Mesendoderm (in vitro differentiated cells): Measurements from ENCODE around the gene PHACTR1.
"Not testable (repeated sequence)": the region's sequence is repeated elsewhere in the genome, so short reads cannot be mapped to it uniquely, and the experiment has no call there.

ENCODE experiments used
- DNase-seq: peaks from one replicate; pipeline ENCODE4 v3.0.0; 2013
- H2AK5ac ChIP-seq: 2 replicates; pipeline ENCODE4 v1.6.1; 2013; ENCODE audit warnings: low read length, inconsistent platforms
- H2BK120ac ChIP-seq: 2 replicates; pipeline ENCODE4 v1.6.1; 2013; ENCODE audit warnings: low read depth, mild to moderate bottlenecking, low read length, moderate library complexity, mixed read lengths
- H2BK15ac ChIP-seq: replicated peaks from 2 replicates; pipeline ENCODE4 v1.6.1; 2013; ENCODE audit warnings: low read depth, mild to moderate bottlenecking, moderate library complexity
- H2BK5ac ChIP-seq: 2 replicates; pipeline ENCODE4 v1.6.1; 2013; ENCODE audit warnings: low read length, inconsistent platforms
- H3K18ac ChIP-seq: 2 replicates; pipeline ENCODE4 v1.6.1; 2013; ENCODE audit warnings: mild to moderate bottlenecking, low read length, mixed read lengths
- H3K23ac ChIP-seq: one replicate; pipeline ENCODE4 v1.6.1; 2013; ENCODE audit warnings: low read length
- H3K27ac ChIP-seq: 2 replicates; pipeline ENCODE4 v1.5.1; 2013; ENCODE audit warnings: low read depth, mild to moderate bottlenecking, inconsistent platforms, low read length, moderate library complexity
- H3K27me3 ChIP-seq: 2 replicates; pipeline ENCODE4 v1.6.1; 2013; ENCODE audit warnings: low read length, control low read depth, mild to moderate bottlenecking, inconsistent platforms; ENCODE audit not compliant: insufficient read depth, poor library complexity
- H3K36me3 ChIP-seq: 2 replicates; pipeline ENCODE4 v1.6.1; 2013; ENCODE audit warnings: low read length, inconsistent platforms; ENCODE audit not compliant: control insufficient read depth, insufficient read depth
- H3K4ac ChIP-seq: one replicate; pipeline ENCODE4 v1.6.1; 2013; ENCODE audit warnings: low read depth, mild to moderate bottlenecking, low read length, moderate library complexity
- H3K4me1 ChIP-seq: 2 replicates; pipeline ENCODE4 v1.6.1; 2013; ENCODE audit warnings: low read depth, low read length, inconsistent platforms; ENCODE audit not compliant: control insufficient read depth
- H3K4me2 ChIP-seq: 2 replicates; pipeline ENCODE4 v1.6.1; 2013; ENCODE audit warnings: low read length
- H3K4me3 ChIP-seq: 2 replicates; pipeline ENCODE4 v1.5.1; 2013; ENCODE audit warnings: mild to moderate bottlenecking, low read length
- H3K56ac ChIP-seq: one replicate; pipeline ENCODE4 v1.6.1; 2013; ENCODE audit warnings: low read length
- H3K79me1 ChIP-seq: 2 replicates; pipeline ENCODE4 v1.6.1; 2013; ENCODE audit warnings: low read length, inconsistent platforms
- H3K79me2 ChIP-seq: 2 replicates; pipeline ENCODE4 v1.6.1; 2013; ENCODE audit warnings: mild to moderate bottlenecking, low read length; ENCODE audit not compliant: control insufficient read depth, insufficient read depth
- H3K9ac ChIP-seq: 2 replicates; pipeline ENCODE4 v1.6.1; 2013; ENCODE audit warnings: low read length, inconsistent platforms
- H4K5ac ChIP-seq: one replicate; pipeline ENCODE4 v1.6.1; 2013; ENCODE audit warnings: low read length
- H4K8ac ChIP-seq: one replicate; pipeline ENCODE4 v1.6.1; 2013; ENCODE audit warnings: low read depth, mild to moderate bottlenecking, control low read depth, low read length, moderate library complexity
- WGBS: extraction: QIAGEN DNeasy Blood & Tissue Kit; methylation state at CpG from one replicate; pipeline ENCODE4 v1.1.7; 2013; ENCODE audit warnings: low lambda C conversion rate, missing lambda C conversion rate; ENCODE audit not compliant: insufficient coverage; ENCODE audit errors: extremely low coverage; 5-methylcytosine and 5-hydroxymethylcytosine counted together

The PHACTR1 gene

DNA sequence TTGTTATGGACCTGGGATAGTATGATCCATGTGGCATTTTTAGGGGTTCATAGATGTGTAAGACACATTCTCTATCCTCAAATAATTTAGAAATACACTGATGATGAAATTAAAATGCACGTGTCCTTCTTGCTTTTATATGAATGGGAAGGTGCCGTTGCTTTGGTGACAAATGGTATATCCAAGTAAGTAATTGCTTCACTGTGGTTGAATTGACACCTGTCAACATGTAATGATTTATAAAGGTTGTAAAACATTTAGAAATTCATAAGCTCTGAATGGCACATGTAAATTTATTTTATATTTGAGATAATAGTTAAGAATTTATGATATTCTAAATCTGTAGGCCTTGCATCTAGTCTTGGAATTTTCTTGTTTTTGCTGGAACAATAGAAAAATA is 227.0 kb downstream of the PHACTR1 start:
- Histone ChIP-seq H2BK5ac (no peak overlapping the region), H2BK120ac (no peak overlapping the region), H3K4me3 (no peak overlapping the region), H2BK15ac (no peak overlapping the region), H3K79me2 (no peaks in the 10 kb centered on the region), H3K23ac (no peak overlapping the region), H3K9ac (no peak overlapping the region), H3K79me1 (no peaks in the 10 kb centered on the region), H3K36me3 (no peaks in the 10 kb centered on the region), H3K4me2 (no peak overlapping the region), H3K18ac (no peak overlapping the region), H3K27me3 (no peaks in the 10 kb centered on the region), H3K56ac (no peak overlapping the region), H4K8ac (no peak overlapping the region), H2AK5ac (no peak overlapping the region), H4K5ac (no peak overlapping the region), H3K4me1 (no peaks in the 10 kb centered on the region), H3K4ac (no peak overlapping the region), H3K27ac (no peak overlapping the region)
- no peak for DNase-seq
- no CpG with 5 or more reads among the region's 2 CpGs for WGBS

DNA sequence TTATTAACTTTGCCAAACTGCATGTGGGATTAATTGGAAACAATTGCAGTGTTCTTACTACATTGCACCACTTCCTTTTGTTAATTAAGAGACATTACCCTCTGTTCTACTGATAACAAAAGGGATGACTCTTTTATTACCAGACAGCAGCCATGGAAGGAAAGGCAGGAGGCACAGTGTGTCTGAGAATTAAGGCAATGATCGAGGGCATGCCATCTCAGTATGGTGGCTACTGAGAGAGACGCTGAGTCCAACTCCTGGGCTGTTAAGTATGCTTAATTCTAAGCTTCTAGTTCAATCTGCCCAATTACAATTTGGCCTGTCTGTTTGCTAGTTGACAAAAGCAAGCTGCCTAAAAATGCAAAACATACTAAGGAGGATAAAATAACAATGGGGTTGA is 227.4 kb downstream of the PHACTR1 start:
- Histone ChIP-seq H3K4me3 (no peak overlapping the region), H3K56ac (no peak overlapping the region), H3K4me1 (no peaks in the 10 kb centered on the region), H2AK5ac (no peak overlapping the region), H2BK120ac (no peak overlapping the region), H4K8ac (no peak overlapping the region), H3K36me3 (no peaks in the 10 kb centered on the region), H3K79me2 (no peaks in the 10 kb centered on the region), H2BK5ac (no peak overlapping the region), H3K79me1 (no peaks in the 10 kb centered on the region), H3K18ac (no peak overlapping the region), H3K4ac (no peak overlapping the region), H3K9ac (no peak overlapping the region), H3K23ac (no peak overlapping the region), H3K4me2 (no peak overlapping the region), H3K27me3 (no peaks in the 10 kb centered on the region), H2BK15ac (no peak overlapping the region), H3K27ac (no peak overlapping the region), H4K5ac (no peak overlapping the region)
- WGBS = no CpG with 5 or more reads among the region's 2 CpGs
- no peak for DNase-seq

DNA sequence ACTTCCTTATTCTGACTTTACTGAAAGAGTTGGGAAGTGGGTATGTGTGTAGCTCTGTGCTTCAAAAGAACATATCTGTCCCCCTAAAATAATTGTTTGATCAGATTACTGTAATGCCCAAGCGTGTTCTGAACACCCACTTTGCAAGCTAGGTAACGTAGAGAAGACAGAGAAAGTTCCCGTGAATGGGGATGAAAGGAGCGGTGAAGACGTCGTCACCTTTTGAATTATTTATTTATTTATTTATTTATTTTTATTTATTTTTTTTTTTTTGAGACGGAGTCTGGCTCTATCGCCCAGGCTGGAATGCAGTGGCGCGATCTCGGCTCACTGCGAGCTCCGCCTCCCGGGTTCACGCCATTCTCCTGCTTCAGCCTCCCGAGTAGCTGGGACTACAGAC is 228.0 kb downstream of the PHACTR1 start:
- not testable (repeated sequence) for DNase-seq, H3K4me3 ChIP-seq, H3K4ac ChIP-seq, H2BK15ac ChIP-seq, H4K8ac ChIP-seq, H3K79me2 ChIP-seq, H3K4me1 ChIP-seq, H3K18ac ChIP-seq, H3K4me2 ChIP-seq, H3K23ac ChIP-seq, H4K5ac ChIP-seq, H3K27ac ChIP-seq, H3K27me3 ChIP-seq, H2AK5ac ChIP-seq, H3K79me1 ChIP-seq, H3K9ac ChIP-seq, H3K56ac ChIP-seq, H2BK120ac ChIP-seq, H3K36me3 ChIP-seq, H2BK5ac ChIP-seq
- WGBS = no CpG with 5 or more reads among the region's 16 CpGs

DNA sequence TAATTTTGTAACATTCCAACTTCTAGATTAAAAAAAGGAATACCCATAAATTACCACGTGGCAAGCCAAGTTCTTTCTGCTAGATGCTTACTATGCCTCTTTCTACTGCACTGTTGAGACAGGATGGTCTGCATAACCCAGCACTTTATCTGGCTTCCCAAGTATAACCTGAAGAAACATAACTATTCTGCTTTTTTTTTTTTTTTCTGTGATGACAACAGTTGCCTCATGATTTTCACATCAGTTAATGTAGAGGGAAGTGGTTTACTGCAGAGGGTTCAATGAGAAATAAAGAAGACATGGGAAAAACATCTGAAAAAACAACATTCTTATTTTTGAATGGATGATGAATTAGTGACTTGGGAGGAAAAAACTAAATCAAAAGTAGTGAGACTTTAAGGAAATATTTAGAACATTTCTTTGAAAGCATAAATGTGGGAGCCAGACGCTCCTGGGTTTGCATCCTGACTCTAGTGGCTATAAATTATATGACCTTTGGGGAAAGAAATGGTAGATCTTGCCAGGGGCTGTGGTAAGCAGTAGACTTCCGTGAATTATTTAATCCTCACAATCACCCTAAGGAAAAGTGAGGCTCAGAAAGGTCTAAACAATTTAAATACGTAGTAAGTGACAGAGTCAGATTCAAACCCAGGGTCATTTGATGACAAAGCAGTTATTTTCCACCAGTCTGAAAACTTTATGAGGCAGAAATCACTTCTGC is 230.7 kb downstream of the PHACTR1 start:
- Histone ChIP-seq H3K4ac (no peak overlapping the region), H2BK5ac (no peak overlapping the region), H3K9ac (no peak overlapping the region), H4K5ac (no peak overlapping the region), H3K4me2 (no peak overlapping the region), H3K18ac (no peak overlapping the region), H3K4me3 (no peak overlapping the region), H2BK15ac (no peak overlapping the region), H2BK120ac (no peak overlapping the region), H2AK5ac (no peak overlapping the region), H3K79me1 (no peaks in the 10 kb centered on the region), H3K56ac (no peak overlapping the region), H3K27ac (no peak overlapping the region), H4K8ac (no peak overlapping the region), H3K79me2 (no peaks in the 10 kb centered on the region), H3K4me1 (no peaks in the 10 kb centered on the region), H3K27me3 (no peaks in the 10 kb centered on the region), H3K23ac (no peak overlapping the region), H3K36me3 (no peaks in the 10 kb centered on the region)
- no peak for DNase-seq
- no CpG with 5 or more reads among the region's 4 CpGs for WGBS

DNA sequence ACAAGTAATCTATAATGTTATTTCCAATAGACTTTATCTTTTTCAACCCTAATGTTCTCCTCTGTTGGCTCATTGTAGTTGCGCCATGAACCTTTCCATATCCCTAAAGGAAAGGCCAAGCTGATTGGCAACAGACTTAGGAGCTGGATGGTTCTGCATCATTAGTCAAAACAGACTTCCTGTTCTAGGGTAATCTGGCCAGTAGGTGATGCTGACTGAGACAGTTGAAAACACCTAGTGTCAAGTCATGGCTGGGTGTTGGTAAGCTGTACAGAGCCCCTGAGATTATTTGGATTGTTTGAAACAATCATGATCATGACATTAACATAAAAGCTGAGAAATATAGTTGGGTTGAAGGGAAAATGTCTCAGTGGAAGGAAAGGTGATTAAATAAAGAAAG is 231.4 kb downstream of the PHACTR1 start:
- H2BK15ac ChIP-seq = no peak overlapping the region
- H3K36me3 ChIP-seq = no peaks in the 10 kb centered on the region
- no peak overlapping the region for H3K56ac ChIP-seq
- no peak overlapping the region for H3K18ac ChIP-seq
- no peak overlapping the region for H3K9ac ChIP-seq
- no peak overlapping the region for H3K4me2 ChIP-seq
- DNase-seq = no peak
- no peak overlapping the region for H3K4ac ChIP-seq
- H3K27ac ChIP-seq = no peak overlapping the region
- H3K79me1 ChIP-seq = no peaks in the 10 kb centered on the region
- no peak overlapping the region for H2BK120ac ChIP-seq
- H3K27me3 ChIP-seq = no peaks in the 10 kb centered on the region
- H2BK5ac ChIP-seq = no peak overlapping the region
- H3K23ac ChIP-seq = no peak overlapping the region
- H3K79me2 ChIP-seq = no peaks in the 10 kb centered on the region
- H2AK5ac ChIP-seq = no peak overlapping the region
- no peak overlapping the region for H4K8ac ChIP-seq
- no peak overlapping the region for H3K4me3 ChIP-seq
- no peaks in the 10 kb centered on the region for H3K4me1 ChIP-seq
- H4K5ac ChIP-seq = no peak overlapping the region
- no CpG with 5 or more reads among the region's 1 CpG for WGBS

DNA sequence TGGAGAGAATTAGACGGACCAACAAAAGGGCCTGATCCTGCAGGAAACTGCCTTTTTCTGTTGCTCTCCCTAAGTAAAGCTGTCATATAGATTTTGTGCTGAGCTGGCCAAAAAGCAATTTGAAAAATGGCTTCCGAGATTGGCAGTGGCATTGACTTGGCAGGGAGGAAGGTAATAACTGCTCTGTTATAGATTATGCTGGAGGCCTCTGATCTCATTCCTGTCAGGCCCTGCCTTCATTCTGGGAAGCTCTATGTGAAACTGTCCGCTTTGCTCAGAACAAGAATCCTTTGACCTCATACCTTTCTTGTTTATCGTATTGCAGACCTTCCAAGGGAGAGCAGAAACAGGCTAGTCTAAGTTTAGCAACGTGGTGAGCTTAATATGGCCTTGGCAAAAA is 234.4 kb downstream of the PHACTR1 start:
- WGBS = no CpG with 5 or more reads among the region's 5 CpGs
- DNase-seq = no peak
- no peak overlapping the region for H3K4me2 ChIP-seq

More for the DNA sequence above, 234.4 kb downstream of the PHACTR1 start:
- H4K8ac ChIP-seq = no peak overlapping the region
- no peak overlapping the region for H3K18ac ChIP-seq
- no peak overlapping the region for H2BK15ac ChIP-seq
- H3K79me1 ChIP-seq = no peaks in the 10 kb centered on the region
- no peak overlapping the region for H3K9ac ChIP-seq
- no peak overlapping the region for H2BK5ac ChIP-seq
- no peak overlapping the region for H3K56ac ChIP-seq
- H3K79me2 ChIP-seq = no peaks in the 10 kb centered on the region
- no peak overlapping the region for H2AK5ac ChIP-seq
- no peaks in the 10 kb centered on the region for H3K27me3 ChIP-seq
- H2BK120ac ChIP-seq = no peak overlapping the region
- H3K27ac ChIP-seq = no peak overlapping the region
- H3K4ac ChIP-seq = no peak overlapping the region
- H4K5ac ChIP-seq = no peak overlapping the region
- peaks cover 2% of the 10 kb centered on the region for H3K4me1 ChIP-seq
- no peaks in the 10 kb centered on the region for H3K36me3 ChIP-seq
- H3K4me3 ChIP-seq = no peak overlapping the region
- H3K23ac ChIP-seq = no peak overlapping the region
